Activated naive CD4-positive, alpha-beta T cell treated with anti-CD3 and anti-CD28 coated beads, Interleukin-2, amount 10 ng/mL, durations not matched to agents 7 days and 5 days (primary cell): ENCODE data around the gene SPRYD3.

Experiments
- CTCF ChIA-PET: fragments of 350-600 bp; sonication (Branson Sonifier 250); formaldehyde crosslinking; loops from one replicate; lab custom pipeline; 2021; ENCODE audit warnings: antibody characterized with exemption; lab: Charles Lee
- DNase-seq: peaks from one replicate; pipeline ENCODE4 v3.0.0-alpha.2; 2020
- H3K27ac Mint-ChIP-seq: one replicate; pipeline ENCODE4 v1.8.0; 2021; ENCODE audit warnings: mild to moderate bottlenecking, moderate library complexity, mixed read lengths
- H3K27me3 Mint-ChIP-seq: one replicate; pipeline ENCODE4 v1.8.0; 2021; ENCODE audit warnings: mild to moderate bottlenecking, mixed read lengths
- H3K36me3 Mint-ChIP-seq: one replicate; pipeline ENCODE4 v1.8.0; 2021; ENCODE audit warnings: mixed read lengths
- H3K4me1 Mint-ChIP-seq: one replicate; pipeline ENCODE4 v1.8.0; 2021; ENCODE audit warnings: mixed read lengths
- H3K4me3 Mint-ChIP-seq: one replicate; pipeline ENCODE4 v1.8.0; 2021; ENCODE audit warnings: mild to moderate bottlenecking, moderate library complexity, mixed read lengths
- H3K9me3 Mint-ChIP-seq: one replicate; pipeline ENCODE4 v1.8.0; 2021; ENCODE audit warnings: mixed read lengths

SPRYD3 gene

DNA sequence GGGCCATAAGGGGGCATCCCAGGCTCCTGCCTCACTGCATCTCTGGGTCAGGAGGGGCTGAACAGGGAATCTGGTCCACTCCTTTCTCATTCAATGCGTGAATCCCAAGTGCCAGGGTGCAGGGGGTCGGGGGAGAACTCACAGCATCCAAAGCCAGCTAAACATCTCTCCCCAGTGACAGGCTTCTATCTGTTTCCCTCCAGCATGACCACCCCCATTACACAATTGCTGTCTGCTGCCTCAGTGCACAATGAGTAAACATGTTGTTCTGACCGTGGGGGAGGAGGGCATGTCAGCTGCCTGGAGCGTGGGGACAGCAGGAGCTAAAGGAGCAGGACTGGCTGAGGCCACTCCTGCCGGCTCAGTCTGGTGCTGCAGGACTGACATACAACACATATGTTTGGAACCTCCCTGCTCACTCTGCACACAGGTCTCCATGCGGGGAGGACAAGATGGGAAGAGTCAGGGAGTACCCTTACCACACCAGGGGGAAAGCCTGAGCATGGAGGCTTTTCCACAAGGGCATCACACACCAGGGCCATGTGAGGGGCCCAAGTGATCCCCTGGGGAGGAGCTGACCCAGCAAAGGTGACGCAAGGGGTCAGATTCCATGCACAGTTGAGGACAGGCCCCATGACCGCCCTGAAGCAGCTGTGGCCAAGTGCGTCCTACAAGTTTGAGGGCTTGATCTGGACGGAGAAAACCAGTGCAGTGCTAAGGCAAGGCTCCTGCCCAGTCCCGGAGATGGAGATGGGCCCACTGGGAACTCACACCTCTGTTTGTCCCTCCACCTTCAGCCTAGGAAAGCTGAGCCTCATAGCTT, 27.9 kb downstream of the SPRYD3 start:
- H3K27me3 Mint-ChIP-seq = peaks cover 43% of the 10 kb centered on the region
- no peaks in the 10 kb centered on the region for H3K36me3 Mint-ChIP-seq
- no peaks in the 10 kb centered on the region for H3K9me3 Mint-ChIP-seq
- CTCF ChIA-PET = interaction anchor here (1.0 to 1.1 kb wide), 3 partner anchors 10 to 15 kb away, joined by 3 to 6 read pairs (median 3); no protein-coding TSS in a partner anchor
- no peak for DNase-seq
- H3K4me3 Mint-ChIP-seq = no peak overlapping the region
- H3K4me1 Mint-ChIP-seq = peaks cover 39% of the 10 kb centered on the region
- no peak overlapping the region for H3K27ac Mint-ChIP-seq

DNA sequence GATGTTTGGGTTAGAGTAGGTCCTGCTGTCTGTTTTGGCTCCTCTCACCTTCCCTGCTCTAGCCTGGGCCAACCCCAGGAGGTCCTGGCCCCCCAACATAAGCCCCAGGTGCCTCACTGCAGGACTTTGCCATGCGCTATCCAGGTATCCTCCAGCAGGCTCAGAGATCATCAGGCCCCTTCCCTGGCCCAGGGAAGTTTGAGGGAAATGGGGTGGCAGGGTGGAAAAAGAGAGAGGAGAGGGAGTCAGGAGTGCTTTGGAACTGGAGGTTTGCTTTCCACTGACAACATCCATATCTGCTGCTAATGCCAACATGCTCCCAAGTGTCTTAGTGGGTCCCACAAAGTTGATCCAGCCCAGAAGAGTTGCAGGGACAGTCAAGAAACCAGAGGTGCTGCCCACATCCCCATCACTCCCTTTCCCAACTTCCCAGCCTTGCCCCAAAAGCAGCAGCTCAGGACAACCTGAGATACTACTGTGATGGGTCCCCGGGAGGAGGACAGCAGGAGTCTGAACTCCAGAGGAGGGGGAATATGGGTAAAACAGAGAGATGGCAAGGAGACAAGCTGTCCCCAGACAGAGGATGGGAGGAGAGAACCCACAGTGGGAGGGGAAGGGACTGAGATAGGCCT, 28.6 kb downstream of the SPRYD3 start:
- Mint-ChIP-seq H3K4me1 (peaks cover 44% of the 10 kb centered on the region), H3K9me3 (no peaks in the 10 kb centered on the region), H3K36me3 (no peaks in the 10 kb centered on the region), H3K27ac (peak overlapping the region; percentile 39), H3K27me3 (peaks cover 43% of the 10 kb centered on the region), H3K4me3 (no peak overlapping the region)
- CTCF ChIA-PET = interaction anchor here (1.0 to 1.1 kb wide), 2 partner anchors 11 to 15 kb away, joined by 3 to 6 read pairs; no protein-coding TSS in a partner anchor
- DNase-seq = no peak

DNA sequence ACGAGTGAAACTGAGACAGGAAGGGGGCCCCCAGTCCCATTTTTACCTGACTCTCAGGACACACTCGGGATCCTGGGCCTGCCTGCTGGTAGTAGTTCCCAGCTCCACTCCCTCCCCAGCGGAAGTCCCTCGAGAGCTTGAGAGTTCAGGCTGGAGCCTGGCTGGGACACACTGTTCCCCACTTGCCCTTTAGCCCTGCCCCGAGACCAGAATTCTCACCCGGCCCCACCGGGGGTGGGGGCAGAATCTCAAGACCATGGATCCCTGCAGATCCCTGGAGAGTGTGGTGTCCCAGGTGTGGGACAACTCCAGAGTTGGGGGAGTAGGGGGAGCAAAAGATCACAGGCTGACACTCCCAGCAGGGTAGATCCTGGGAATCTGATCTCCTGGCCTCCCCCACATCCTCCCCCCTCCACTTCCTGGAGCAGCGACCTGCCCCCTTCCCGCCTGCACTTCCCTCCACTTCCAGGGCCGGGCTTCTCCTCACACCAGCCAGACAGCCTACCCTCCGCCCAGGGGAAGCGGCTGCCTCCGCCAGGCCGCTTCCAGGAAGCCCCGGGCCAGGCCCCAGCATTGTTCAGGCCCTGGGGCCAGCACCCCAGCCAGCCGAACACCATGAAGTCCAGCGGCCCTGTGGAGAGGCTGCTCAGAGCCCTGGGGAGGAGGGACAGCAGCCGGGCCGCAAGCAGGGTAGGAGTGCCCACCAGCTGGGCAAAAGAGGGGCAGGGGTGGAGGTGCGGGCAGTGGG, 29.4 kb downstream of the SPRYD3 start, which contains the start of gene TNS2:
Gene TNS2, plus strand, starts transcription at position 495 of the 748 bp plus-strand sequence. Its CDS starts 121 bp downstream, at position 616.
- no peak for DNase-seq
- CTCF ChIA-PET = interaction anchor here (0.8 to 2.6 kb wide), 2 partner anchors 36 to 41 kb away, joined by 3 to 6 read pairs; no protein-coding TSS in a partner anchor
- Mint-ChIP-seq H3K9me3 (no peaks in the 10 kb centered on the region), H3K4me1 (peaks cover 39% of the 10 kb centered on the region), H3K36me3 (no peaks in the 10 kb centered on the region), H3K27me3 (peaks cover 48% of the 10 kb centered on the region), H3K27ac (peak within 1 kb of the TSS; percentile 39), H3K4me3 (no peak within 1 kb of the TSS)

DNA sequence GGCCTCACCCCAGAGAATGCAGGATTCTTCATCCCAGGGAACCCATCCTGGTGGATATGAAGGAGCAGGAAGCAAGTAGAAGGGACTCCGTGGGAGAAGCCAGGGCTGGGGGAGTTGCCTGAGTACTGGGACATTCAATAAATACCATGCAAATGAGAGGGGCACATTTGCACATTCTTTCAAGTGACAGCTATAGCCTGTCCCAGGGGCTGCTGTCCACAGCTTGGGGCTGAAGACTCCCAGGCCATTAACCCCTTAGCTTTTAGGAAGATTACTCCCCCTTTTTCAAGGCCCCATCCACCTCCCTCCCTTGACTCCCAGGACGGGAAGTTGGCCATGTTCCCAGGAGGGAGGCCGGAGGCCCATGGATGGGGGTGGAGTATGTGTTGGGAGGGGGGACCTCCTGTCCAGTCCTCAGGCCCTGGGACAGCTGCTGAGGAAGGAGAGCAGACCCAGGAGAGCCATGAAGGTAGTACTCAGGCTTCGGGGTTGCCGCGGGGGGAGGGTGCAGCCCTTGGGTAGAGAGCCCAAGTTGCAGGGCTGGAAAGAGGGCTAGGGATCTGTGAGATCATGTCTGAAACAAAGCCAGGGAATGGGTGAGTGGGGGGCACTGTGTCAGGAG, 30.3 kb downstream of the SPRYD3 start:
- H3K4me1 Mint-ChIP-seq = peaks cover 35% of the 10 kb centered on the region
- CTCF ChIA-PET = interaction anchor here (0.8 to 6.3 kb wide), 6 partner anchors 7 to 69 kb away, joined by 3 to 33 read pairs (median 6); partner anchors contain the start of gene SOAT2
- H3K27me3 Mint-ChIP-seq = peaks cover 52% of the 10 kb centered on the region
- no peak for DNase-seq
- no peaks in the 10 kb centered on the region for H3K9me3 Mint-ChIP-seq
- no peaks in the 10 kb centered on the region for H3K36me3 Mint-ChIP-seq
- H3K4me3 Mint-ChIP-seq = no peak overlapping the region
- H3K27ac Mint-ChIP-seq = peak overlapping the region; percentile 67

DNA sequence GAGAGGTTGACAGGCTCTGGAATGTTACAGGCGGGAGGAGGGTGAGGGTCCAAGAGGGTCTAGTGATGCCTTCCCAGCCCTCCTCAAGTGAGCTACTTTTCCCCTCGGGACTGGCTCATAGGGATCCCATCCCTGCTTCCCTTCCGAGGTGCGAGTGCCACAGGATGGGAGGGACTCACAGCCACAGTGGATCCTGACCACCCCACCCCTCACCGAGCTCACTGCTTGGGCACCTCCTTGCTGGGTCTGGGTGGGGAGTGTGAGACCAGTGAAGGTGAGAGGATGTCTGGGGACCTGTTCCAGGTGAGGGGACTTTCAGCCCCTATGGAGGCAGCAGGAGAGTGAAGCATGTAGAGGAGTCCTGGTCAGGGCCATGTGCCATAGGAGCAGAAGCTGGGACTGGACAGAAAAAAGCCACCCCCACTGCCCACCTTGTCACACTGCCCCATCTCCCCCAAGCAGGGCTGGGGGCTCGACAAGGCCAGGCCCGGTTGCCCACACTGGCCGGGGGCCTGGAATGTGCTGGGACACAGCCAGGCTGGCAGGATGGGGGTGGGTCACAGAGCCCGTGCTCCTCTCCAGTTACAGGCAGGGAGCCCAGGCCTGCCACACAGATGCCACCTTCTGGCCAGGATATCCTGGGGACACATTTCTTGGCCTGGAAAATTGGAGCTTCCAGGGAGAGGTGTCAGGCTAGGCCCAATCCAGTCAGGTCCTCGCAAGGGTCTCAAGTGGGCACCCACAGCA, 31.0 kb downstream of the SPRYD3 start:
- no peaks in the 10 kb centered on the region for H3K9me3 Mint-ChIP-seq
- peaks cover 30% of the 10 kb centered on the region for H3K4me1 Mint-ChIP-seq
- DNase-seq = no peak
- peaks cover 52% of the 10 kb centered on the region for H3K27me3 Mint-ChIP-seq
- no peaks in the 10 kb centered on the region for H3K36me3 Mint-ChIP-seq
- CTCF ChIA-PET = interaction anchor here (0.7 to 6.3 kb wide), 8 partner anchors 7 to 68 kb away, joined by 3 to 33 read pairs (median 6); partner anchors contain the start of genes SOAT2 and SPRYD3
- peak overlapping the region; percentile 67 for H3K27ac Mint-ChIP-seq
- peak overlapping the region; percentile 58 for H3K4me3 Mint-ChIP-seq

DNA sequence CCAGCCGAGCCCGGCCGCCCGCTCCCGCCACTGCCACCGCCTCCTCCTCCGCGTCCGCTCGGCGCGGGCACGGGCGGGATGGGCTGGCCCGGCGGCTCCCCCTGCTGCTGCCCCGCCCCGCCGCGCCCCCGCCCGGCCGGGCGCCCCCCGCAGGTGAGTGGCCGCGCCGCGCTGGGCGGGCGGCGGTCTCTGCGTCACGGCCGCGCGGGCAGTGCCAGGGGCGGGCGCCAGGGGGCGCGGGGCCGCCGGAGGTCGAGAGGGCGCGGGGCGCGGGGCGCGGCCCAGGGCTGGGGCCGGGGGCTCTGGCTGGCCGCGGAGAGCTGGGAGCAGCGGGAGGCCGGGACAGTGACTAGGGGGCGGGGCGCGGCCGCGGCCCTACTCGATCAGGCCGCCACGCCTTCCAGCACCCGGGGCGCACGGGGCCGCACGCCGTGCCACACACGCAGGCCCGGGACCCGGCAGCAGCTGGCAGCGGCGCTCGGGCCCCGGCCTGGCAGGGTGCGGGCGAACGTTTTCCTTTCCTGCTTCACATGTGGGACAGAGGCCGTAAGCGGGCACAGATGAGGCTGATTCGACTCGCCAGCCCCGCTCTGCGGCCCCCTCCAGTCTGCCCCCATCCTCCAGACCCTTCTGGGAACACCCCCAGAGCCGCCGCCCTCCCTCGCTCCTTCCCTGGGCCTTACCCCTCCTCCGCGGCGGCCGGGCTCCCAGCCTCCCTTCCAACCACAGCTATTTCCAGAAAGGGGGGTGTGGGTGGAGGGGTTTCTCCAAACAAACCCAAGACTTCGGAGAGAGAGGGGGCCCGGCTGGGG, 31.8 kb downstream of the SPRYD3 start:
- peaks cover 30% of the 10 kb centered on the region for H3K4me1 Mint-ChIP-seq
- peaks cover 6% of the 10 kb centered on the region for H3K36me3 Mint-ChIP-seq
- H3K9me3 Mint-ChIP-seq = no peaks in the 10 kb centered on the region
- H3K27me3 Mint-ChIP-seq = peaks cover 52% of the 10 kb centered on the region
- DNase-seq = peak; percentile 73
- H3K27ac Mint-ChIP-seq = no peak overlapping the region
- CTCF ChIA-PET = interaction anchor here (0.7 to 6.3 kb wide), 9 partner anchors 8 to 113 kb away, joined by 3 to 33 read pairs (median 5); partner anchors contain the start of genes SOAT2 and SPRYD3
- H3K4me3 Mint-ChIP-seq = peak overlapping the region; percentile 58

DNA sequence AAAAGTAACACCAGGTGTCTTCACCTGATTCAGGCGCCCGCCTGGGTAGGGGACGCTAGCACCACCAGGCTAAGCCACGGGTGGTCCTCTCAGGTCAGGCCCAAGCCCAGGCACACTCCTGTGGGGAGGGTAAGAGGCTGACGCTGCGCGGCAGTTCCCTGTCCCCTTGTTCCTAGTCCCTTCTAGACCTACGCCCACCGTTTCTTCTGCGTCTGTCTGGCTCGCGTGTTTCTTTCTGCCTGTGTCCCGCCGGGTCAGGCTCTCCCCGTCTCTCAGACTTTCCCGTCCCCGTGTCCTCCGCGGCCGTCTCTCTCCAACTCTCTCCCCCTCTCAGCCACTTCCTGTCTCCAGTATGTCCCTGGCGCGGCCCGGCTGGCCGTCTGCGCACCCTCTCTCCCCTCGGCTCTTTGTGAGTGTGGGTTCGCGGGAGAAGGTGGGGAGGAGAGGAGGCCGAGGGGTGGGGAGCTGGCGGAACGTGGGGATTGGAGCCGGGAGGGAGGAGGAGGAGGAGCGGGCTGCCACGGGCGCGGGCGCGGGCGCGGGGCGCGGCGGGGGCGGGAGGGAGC, 32.5 kb downstream of the SPRYD3 start:
- DNase-seq = no peak

DNA sequence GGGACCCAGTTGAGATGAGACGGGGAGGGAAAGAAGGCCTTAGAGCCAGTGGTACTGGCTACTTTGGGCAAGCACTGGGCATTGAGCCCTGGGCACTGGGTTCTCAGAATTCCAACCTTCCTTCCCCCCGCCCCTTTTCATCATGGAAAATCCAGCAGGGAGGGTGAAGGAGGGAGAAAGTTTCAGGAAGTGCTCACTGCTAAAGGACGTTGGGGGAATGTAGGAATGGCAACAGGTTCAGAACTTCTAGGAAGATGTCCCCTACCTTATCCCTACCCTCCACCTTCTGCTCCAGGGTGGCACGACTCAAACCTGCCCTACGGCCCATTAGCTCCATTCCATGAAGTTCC, 33.5 kb downstream of the SPRYD3 start:
- no peak overlapping the region for H3K27ac Mint-ChIP-seq
- DNase-seq = no peak
- peaks cover 45% of the 10 kb centered on the region for H3K27me3 Mint-ChIP-seq
- H3K4me3 Mint-ChIP-seq = peak overlapping the region; percentile 84
- CTCF ChIA-PET = interaction anchor here (0.5 to 6.3 kb wide), 9 partner anchors 8 to 560 kb away, joined by 3 to 33 read pairs (median 4); partner anchors contain the start of gene EIF4B
- no peaks in the 10 kb centered on the region for H3K9me3 Mint-ChIP-seq
- peaks cover 18% of the 10 kb centered on the region for H3K36me3 Mint-ChIP-seq
- H3K4me1 Mint-ChIP-seq = peaks cover 28% of the 10 kb centered on the region

More for the DNA sequence above, 32.5 kb downstream of the SPRYD3 start:
- CTCF ChIA-PET = interaction anchor here (0.7 to 6.3 kb wide), 8 partner anchors 9 to 114 kb away, joined by 3 to 33 read pairs (median 6); partner anchors contain the start of genes EIF4B and SOAT2
- H3K27me3 Mint-ChIP-seq = peaks cover 52% of the 10 kb centered on the region
- peaks cover 28% of the 10 kb centered on the region for H3K4me1 Mint-ChIP-seq
- H3K4me3 Mint-ChIP-seq = peak overlapping the region; percentile 84
- peaks cover 12% of the 10 kb centered on the region for H3K36me3 Mint-ChIP-seq
- H3K27ac Mint-ChIP-seq = peak overlapping the region; percentile 83
- no peaks in the 10 kb centered on the region for H3K9me3 Mint-ChIP-seq

DNA sequence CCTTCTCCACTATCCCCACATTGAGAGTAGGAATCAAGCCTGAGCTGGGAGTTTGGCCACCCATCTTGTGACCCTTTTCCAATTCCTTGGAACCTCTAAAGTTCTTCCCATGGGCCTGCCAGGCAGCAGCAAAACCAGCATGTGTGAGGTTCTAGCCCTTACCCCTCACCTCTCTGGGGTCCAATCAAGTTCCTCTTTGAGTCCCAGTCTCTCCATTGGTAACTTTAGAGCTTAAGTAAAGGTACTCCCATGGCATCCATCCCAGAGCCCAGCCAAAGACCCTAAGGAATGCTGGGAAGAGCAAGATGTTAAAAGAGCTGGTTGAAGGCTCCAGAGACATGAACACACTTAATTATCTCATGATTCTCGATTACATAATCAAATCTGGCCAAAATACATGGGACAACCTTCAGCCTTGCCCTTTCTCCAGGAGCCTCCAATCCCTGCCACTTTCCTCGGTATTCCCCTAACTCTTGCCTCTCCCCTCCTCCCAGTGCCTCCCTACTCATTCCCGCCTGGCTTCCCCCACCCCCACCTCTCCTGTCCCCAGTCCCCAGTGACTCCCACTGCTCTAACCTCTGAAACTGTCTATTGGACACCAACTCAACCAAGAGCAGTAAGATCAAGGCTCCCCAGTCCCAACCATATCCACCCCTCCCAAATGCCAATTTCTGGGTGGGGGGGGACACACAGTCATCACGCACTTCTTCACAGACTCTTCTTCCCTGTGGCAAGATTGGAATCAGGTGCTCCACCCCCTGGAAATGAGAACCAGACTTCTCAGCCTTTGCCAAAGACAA, 34.1 kb downstream of the SPRYD3 start:
- H3K9me3 Mint-ChIP-seq = no peaks in the 10 kb centered on the region
- H3K4me1 Mint-ChIP-seq = peaks cover 28% of the 10 kb centered on the region
- H3K27me3 Mint-ChIP-seq = peaks cover 40% of the 10 kb centered on the region
- DNase-seq = no peak
- H3K36me3 Mint-ChIP-seq = peaks cover 21% of the 10 kb centered on the region
- CTCF ChIA-PET = interaction anchor here (0.5 to 6.3 kb wide), 9 partner anchors 9 to 561 kb away, joined by 3 to 33 read pairs (median 4); partner anchors contain the start of gene EIF4B
- H3K4me3 Mint-ChIP-seq = no peak overlapping the region
- no peak overlapping the region for H3K27ac Mint-ChIP-seq

DNA sequence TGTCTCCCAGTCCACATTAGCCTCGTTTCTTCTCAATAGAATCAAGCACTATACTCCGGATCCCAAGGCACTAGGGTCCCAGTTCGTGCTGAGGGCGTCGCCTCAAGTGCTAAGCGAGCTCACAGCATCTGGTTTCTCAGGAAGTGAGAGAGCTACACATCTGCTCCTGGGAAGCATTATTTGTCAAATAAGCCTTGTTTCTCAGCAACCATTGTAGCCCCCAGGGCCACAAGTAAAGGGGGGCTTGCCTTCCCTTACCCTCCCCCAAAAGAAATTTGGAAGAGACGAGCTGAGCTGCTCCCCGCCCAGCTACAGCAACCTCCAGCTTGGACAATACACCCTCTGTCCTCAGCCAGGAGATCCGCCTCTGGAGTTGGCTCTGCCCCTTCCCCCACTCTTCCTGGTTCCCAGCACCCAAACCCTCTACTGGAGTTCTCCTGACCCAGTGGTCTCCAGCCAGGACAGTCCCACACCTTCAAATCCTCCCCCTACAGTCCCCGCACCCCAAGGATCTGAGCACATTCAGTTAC, 35.1 kb downstream of the SPRYD3 start:
- CTCF ChIA-PET = interaction anchor here (0.9 to 6.3 kb wide), 6 partner anchors 8 to 159 kb away, joined by 3 to 33 read pairs (median 4); partner anchors contain the start of gene EIF4B
- Mint-ChIP-seq H3K9me3 (no peaks in the 10 kb centered on the region), H3K4me1 (peaks cover 29% of the 10 kb centered on the region), H3K4me3 (no peak overlapping the region), H3K27ac (no peak overlapping the region), H3K36me3 (peaks cover 28% of the 10 kb centered on the region), H3K27me3 (peaks cover 33% of the 10 kb centered on the region)
- DNase-seq = no peak
